ENCODE measurements around the gene ORAI2. TPM values are rescaled to one million over a fixed set of nuclear protein-coding genes. Genes with fewer than 3 reads are reported as not detected.

ORAI2 gene
- total RNA-seq, 1 donor, result 40.6 TPM

DNA sequence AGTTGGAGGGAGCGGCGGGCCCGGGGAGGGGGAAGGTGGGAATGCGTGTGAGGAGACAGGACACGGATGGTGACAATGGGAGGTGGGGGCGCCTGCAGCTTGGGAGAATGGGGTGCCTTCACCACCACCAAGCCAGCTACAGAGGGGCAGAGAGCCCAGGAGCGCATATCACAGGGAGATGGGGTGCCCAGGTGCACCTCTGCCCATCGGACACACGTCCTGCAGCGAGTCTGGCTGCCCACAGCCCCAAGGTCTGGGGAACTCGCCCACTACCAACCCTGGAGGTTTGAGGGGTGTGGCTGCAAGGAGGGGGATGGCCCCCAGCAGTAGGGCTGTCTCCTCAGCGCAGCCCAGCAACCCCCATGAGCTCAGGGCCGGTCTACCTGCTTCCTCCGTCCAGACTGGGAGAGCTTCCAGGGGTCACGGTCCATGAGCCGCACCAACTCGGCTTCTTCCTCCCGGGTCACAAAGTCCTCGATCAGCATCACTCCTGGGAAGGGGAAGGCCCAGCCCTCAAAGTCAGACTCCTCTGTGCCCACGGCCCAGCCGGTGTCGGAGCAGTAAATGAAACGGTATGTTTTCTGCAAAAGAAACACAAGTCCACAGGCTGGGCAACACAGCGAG is 26.0 kb downstream of the ORAI2 start:
- TF ChIP-seq, protein P1, sequence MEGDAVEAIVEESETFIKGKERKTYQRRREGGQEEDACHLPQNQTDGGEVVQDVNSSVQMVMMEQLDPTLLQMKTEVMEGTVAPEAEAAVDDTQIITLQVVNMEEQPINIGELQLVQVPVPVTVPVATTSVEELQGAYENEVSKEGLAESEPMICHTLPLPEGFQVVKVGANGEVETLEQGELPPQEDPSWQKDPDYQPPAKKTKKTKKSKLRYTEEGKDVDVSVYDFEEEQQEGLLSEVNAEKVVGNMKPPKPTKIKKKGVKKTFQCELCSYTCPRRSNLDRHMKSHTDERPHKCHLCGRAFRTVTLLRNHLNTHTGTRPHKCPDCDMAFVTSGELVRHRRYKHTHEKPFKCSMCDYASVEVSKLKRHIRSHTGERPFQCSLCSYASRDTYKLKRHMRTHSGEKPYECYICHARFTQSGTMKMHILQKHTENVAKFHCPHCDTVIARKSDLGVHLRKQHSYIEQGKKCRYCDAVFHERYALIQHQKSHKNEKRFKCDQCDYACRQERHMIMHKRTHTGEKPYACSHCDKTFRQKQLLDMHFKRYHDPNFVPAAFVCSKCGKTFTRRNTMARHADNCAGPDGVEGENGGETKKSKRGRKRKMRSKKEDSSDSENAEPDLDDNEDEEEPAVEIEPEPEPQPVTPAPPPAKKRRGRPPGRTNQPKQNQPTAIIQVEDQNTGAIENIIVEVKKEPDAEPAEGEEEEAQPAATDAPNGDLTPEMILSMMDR (IDR thresholded peaks at IDR 0.05; ENCODE audit: insufficient read depth, low read depth, low read length), result no peak
- DNase-seq (ENCODE audit: low read depth), result no peak
- H3K4me3 ChIP-seq (ENCODE audit: low read depth, low read length), result no peak overlapping the region

DNA sequence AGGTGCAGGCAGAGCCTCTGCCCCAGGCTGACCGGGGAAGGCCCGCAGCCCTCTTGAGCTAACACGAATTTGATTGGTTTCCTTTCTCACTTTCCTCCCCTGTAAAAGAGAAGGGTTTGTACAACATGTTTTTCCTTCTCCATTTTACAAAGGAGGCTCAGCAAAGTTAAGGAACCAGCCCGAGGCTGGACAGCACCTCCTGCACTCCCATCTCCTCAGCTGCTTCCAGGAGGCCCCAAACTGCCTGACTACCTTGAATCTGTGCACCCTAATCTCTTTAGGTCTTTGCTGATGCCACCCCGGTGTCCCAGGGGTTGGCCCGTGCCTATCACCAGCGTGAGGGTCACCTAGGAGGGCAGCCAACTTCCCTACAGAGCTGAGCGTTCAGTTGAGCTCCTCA is 27.1 kb downstream of the ORAI2 start:
- no peak overlapping the region for H3K4me3 ChIP-seq (ENCODE audit: low read depth, low read length)
- no peak for DNase-seq (ENCODE audit: low read depth)
- TF ChIP-seq, protein P1 (IDR thresholded peaks at IDR 0.05; ENCODE audit: insufficient read depth, low read depth, low read length), result no peak

DNA sequence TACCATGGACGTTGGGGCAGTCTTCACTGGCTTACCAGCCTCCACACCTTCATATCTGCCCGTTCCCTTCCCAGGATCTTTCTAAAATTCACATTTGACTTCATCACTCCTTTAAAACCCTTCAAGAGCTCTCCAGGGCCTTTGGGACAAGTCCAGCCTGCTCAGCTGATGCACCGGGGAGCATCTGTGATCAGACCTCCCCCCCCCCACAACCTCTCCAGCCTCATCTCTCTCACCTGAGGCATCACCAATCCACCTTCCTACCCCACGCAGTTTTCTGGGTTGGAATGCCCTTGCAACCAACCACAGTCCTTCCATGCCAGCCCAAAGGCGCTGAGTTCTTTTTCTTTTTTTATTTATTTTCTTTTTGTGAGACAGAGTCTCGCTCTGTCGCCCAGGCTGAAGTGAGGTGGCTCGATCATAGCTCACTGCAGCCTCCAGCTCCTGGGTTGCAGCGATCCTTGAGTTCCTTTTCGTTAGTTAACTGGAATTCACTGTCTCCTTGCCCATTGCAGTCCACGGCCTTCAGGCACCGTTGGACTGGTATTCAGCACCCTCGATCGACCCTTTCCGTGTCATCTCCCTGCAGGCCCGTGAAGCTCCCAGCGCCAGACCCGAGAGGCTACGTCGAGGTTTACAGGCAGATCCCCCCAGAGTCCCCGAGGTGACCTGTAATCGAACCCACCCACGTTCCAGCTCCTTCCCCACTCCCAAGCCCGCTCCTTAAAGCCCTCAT is 30.6 kb downstream of the ORAI2 start:
- peak overlapping the region; percentile 100 for H3K4me3 ChIP-seq (ENCODE audit: low read depth, low read length)
- TF ChIP-seq, protein P1 (IDR thresholded peaks at IDR 0.05; ENCODE audit: insufficient read depth, low read depth, low read length), result no peak
- peak; percentile 6 for DNase-seq (ENCODE audit: low read depth)

DNA sequence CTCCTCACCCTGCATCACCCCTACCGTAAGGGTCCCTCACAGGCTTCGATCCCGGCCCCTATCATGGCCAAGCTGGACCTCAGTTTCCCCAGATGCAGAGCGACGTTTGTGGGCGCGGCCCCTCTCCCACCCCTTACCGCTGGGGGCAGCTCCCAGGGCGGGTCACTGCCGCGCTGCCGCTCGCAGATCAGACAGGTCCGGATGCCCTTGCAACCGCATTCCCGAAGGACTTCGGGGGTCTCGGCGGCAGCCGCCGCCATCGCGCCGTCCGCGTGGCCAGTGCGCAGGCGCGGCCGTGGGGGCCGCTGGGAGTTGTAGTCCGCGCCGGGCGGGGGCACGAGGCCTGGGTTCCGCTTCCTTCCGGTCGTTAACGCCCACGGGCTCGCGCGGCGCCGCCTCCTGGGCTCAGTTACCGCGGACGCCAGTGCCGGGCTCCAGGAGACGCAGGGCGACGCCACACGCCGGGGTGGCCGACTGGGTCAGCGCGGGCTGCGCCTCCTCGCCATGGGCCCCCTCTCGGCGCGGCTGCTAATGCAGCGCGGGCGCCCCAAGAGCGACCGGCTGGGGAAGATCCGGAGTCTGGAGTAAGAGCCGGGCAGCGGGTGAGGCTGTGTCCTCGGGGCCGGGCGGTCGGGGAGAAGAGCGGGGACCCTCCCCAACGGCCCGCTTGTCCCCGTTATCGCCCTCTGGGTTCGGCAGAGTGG is 31.4 kb downstream of the ORAI2 start, which contains the start of the genes ALKBH4 and LRWD1:
Gene ALKBH4, minus strand, starts transcription at position 287 of the 704 bp plus-strand sequence. Its CDS starts 27 bp downstream, at position 260.
Gene LRWD1, plus strand, starts transcription at position 408 of the 704 bp plus-strand sequence. Its CDS starts 97 bp downstream, at position 505.
- peak within 1 kb of the TSS; percentile 100 for H3K4me3 ChIP-seq (ENCODE audit: low read depth, low read length)
- DNase-seq (ENCODE audit: low read depth), result peak; percentile 89
- TF ChIP-seq, protein P1 (IDR thresholded peaks at IDR 0.05; ENCODE audit: insufficient read depth, low read depth, low read length), result peak; percentile 16

DNA sequence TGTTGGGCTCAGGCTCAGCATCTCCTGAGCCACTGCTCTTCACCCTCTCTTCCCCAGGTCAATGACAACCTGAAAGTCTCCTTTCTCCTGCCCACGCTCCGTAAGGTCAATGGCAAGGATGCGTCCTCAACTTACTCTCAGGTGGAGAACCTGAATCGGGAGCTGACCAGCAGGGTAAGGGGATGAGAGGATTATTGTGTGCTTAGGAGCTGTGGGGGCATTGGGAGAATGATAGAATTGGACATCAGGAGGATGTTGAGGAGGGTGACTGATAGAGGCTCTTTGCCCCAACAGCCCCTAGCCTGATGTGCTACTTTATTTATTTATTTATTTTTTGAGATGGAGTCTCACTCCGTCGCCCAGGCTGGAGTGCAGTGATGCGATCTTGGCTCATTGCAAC is 32.7 kb downstream of the ORAI2 start:
- H3K4me3 ChIP-seq (ENCODE audit: low read depth, low read length), result no peak overlapping the region
- TF ChIP-seq, protein P1 (IDR thresholded peaks at IDR 0.05; ENCODE audit: insufficient read depth, low read depth, low read length), result no peak
- no peak for DNase-seq (ENCODE audit: low read depth)

DNA sequence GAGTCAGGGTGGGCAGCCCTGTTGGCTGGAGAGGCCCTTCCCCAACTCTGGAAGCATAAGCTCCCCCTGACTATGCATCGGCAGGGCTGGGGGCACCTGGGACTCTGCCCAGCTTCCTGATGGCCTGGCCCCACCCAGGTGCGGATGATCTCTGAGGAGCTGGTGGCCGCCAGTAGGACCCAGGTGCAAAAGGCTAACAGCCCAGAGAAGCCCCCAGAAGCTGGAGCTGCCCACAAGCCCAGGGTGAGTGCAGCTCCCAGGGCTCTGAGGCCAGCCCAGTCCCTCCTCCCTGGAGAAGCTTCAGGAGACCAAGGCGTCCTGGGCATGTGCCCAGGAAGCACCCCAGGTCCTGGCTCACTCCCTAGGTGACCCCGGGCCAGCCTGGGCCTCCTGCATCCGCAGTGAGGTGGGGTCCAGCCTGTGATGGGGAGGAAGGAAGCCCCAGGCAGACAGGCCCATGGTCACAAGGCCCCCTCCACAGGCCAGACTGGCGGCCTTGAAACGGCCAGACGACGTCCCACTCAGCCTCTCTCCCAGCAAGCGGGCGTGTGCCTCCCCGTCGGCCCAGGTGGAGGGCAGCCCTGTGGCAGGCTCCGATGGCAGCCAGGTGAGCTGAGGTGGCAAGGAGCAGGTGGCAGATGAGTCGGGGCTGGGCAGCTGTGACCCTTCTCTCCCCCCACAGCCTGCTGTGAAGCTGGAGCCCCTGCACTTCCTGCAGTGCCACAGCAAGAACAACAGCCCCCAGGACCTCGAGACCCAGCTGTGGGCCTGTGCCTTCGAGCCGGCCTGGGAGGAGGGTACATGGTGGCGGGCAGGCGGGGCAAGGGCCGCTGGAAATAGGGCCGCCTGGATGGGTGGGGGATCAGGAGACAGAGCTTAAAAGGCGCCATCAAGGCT is 34.5 kb downstream of the ORAI2 start:
- DNase-seq (ENCODE audit: low read depth), result no peak
- H3K4me3 ChIP-seq (ENCODE audit: low read depth, low read length), result no peak overlapping the region
- TF ChIP-seq, protein P1 (IDR thresholded peaks at IDR 0.05; ENCODE audit: insufficient read depth, low read depth, low read length), result no peak
